Suprapubic skin (tissue), 3 donors: ENCODE results near the gene USH1C.

Source experiments
- CTCF ChIP-seq, 2 donors: fragments of 200-600 bp in 1 of 2; fragments of 450-650 bp in 1 of 2; sonication (generic) in 1 of 2; IDR thresholded peaks; one replicate each; pipeline ENCODE4 v1.5.1; 2016 to 2019; ENCODE audit warnings: antibody characterized with exemption in 2 of 2, mild to moderate bottlenecking in 1 of 2, moderate library complexity in 1 of 2
- POLR2A ChIP-seq, 2 donors: fragments of 450-650 bp; IDR thresholded peaks; one replicate each; pipeline ENCODE4 v1.6.1; 2017; ENCODE audit warnings: antibody characterized with exemption in 2 of 2, mild to moderate bottlenecking in 2 of 2, moderate library complexity in 2 of 2

GRCh38 chr11:17502630-17503029, 41.6 kb downstream of the USH1C start:
- TF ChIP-seq CTCF (IDR thresholded peaks at IDR 0.05) (no peak), POLR2A (IDR thresholded peaks at IDR 0.05) (no peak)
